Hepatocyte (in vitro differentiated cells): ENCODE data around the gene TAS1R3.

Experiments used
- EZH2 ChIP-seq: fragments of 200-600 bp; sonication (generic); IDR thresholded peaks from 2 replicates; pipeline ENCODE4 v1.6.1; 2016; ENCODE audit warnings: antibody characterized with exemption, mild to moderate bottlenecking, borderline replicate concordance
- EZH2phosphoT487 ChIP-seq: fragments of 200-600 bp; sonication (generic); IDR thresholded peaks from one replicate; pipeline ENCODE4 v1.6.1; 2018; ENCODE audit warnings: antibody characterized with exemption, mild to moderate bottlenecking, low read depth, moderate library complexity; ENCODE audit not compliant: unreplicated experiment, severe bottlenecking
- TF ChIP-seq, protein P1 (sequence below): fragments of 200-600 bp; sonication (generic); IDR thresholded peaks from 2 replicates; pipeline ENCODE4 v1.5.1; 2016; ENCODE audit warnings: antibody characterized with exemption, mild to moderate bottlenecking; ENCODE audit not compliant: poor library complexity

DNA sequence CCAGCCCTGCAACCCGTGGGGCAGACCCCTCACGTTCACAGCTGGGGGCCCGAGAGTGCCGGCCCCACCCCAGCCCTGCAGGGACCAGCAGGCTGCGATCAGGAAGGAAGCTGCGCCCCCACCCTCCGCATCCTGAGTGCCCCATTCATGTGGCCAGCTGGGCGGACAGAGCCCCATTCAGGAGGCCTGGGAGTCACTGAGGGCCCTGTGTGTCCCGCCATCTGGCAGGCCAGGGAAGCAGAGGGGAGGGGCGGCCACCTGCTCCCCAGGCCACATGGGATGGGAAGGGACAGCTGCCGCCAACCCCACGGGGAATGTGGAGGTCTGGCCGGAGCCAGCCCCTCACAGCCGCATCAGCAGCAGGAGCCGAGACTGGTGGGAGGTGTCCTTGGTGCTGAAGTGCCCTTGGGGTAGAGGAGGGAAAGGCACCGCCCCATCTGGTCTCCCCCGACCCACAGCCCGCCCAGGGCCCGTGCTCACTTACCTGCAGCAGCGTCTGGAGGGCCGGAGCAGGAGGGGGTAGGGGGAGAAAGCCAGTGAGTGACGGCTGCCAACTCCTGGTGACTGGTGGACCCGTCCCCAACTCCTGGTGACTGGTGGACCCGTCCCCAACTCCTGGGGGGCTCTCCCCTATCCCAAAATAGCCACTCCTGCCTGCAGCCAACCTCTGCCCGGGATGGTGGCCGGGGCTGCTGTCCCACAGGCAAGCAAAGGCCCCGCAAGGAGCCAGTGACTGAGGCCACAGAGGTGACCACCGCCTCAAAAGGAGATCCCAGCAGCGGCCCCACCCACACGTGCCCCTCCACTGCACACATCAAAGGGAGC is 32.0 kb upstream of the TAS1R3 start:
- TF ChIP-seq, protein P1, sequence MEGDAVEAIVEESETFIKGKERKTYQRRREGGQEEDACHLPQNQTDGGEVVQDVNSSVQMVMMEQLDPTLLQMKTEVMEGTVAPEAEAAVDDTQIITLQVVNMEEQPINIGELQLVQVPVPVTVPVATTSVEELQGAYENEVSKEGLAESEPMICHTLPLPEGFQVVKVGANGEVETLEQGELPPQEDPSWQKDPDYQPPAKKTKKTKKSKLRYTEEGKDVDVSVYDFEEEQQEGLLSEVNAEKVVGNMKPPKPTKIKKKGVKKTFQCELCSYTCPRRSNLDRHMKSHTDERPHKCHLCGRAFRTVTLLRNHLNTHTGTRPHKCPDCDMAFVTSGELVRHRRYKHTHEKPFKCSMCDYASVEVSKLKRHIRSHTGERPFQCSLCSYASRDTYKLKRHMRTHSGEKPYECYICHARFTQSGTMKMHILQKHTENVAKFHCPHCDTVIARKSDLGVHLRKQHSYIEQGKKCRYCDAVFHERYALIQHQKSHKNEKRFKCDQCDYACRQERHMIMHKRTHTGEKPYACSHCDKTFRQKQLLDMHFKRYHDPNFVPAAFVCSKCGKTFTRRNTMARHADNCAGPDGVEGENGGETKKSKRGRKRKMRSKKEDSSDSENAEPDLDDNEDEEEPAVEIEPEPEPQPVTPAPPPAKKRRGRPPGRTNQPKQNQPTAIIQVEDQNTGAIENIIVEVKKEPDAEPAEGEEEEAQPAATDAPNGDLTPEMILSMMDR = no peak
- TF ChIP-seq EZH2 = no peak
- no peak for TF ChIP-seq EZH2phosphoT487
